HS-5 (cell line): Measurements from ENCODE around the gene SDR42E2.
"Not testable (repeated sequence)": the region's sequence is repeated elsewhere in the genome, so short reads cannot be mapped to it uniquely, and the experiment has no call there.

Experiments
- DNase-seq: peaks from one replicate; pipeline ENCODE4 v3.0.0-alpha.2; 2012; ENCODE audit warnings: low read depth

SDR42E2 gene

DNA sequence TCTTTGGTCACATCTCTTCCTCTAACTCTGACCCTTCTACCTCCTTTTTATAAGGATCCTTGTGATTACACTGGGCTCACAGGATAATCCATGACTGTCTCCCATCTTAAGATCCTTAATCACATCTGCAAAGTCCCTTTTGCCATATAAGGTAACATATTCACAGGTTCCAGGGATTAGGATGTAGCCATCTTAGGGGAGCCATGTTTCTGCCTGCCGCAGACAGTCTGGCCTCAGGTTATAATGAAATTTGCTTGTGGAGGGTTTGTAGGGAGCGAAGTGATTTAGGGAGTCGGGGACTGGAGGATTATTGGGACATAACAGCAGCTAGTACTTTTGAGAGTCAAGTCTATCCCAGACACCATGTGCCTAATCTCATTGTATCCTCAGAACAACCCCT, 51.5 kb downstream of the SDR42E2 start:
- no peak for DNase-seq

DNA sequence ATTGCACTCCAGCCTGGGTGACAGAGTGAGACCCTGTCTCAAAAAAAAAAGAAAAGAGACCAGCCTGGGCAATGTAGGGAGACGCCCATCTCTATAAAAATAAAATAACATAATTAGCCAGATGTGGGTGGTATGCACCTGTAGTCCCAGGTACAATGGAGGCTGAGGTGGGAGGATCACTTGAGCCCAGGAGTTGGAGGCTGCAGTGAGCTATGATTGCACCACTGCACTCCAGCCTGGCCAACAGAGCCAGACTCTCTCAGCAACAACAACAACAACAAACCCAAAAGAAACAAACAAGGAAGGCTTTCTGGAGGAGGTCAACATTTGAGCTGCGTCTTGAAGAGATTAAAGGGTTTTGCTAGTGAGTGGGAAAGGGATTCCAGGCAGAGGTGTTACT, 52.1 kb downstream of the SDR42E2 start:
- no peak for DNase-seq

DNA sequence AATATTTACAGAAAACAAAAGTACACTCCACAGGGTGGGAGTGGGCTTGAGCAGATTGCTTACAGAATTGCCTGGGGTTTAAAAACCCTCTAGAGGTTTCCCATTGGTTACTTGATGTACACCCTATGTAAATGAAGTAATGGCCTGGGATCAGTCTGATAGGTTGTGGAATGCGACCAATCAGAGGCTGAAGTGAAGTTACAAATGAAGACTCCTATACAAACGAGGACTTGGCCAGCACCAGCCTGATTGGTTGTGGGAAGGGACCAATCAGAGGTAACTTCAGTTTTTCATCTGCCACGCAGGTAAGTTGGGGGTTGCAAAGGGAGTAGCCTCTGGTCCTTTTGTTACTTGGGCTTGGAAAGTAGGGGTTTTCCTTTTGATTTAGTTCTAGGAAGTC, 52.6 kb downstream of the SDR42E2 start:
- no peak for DNase-seq

DNA sequence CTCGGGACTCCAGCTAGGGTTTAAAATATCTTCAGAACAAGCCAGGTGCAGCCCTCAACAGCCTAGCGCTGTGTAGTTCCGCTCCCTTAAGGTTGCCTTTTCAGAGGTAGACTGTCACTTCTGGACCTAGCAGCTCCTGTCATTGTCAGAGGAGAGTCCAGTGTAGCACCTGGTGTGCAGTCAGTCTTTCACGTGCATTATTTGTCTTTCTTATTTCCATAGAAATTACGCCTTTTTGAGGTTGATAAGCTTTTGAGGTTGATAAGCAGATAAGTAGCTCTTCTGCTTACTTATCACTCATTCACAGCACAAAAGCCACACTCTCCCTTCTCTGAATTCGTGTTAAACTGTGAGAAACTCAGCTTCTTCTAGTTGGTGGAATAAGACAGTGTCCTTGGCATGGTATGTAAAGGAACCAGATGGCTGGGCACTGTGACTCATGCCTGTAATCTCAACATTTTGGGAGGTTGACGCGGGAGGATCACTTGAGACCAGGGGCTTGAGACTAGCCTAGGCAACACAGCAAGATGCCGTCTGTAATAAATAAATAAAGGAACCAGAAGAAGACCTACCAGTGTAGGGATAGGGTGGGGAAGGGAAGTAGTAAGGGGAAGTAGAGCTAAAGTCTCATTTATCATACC, 54.0 kb downstream of the SDR42E2 start:
- DNase-seq: no peak

- DNase-seq: not testable (repeated sequence)
Measured at GRCh38 chr16:22216832-22217225, 54.5 kb downstream of the SDR42E2 start.

GRCh38 chr16:22217890-22218730, 55.8 kb downstream of the SDR42E2 start:
- no peak for DNase-seq

- no peak for DNase-seq
Measured at GRCh38 chr16:22219389-22220068, 57.2 kb downstream of the SDR42E2 start.

DNA sequence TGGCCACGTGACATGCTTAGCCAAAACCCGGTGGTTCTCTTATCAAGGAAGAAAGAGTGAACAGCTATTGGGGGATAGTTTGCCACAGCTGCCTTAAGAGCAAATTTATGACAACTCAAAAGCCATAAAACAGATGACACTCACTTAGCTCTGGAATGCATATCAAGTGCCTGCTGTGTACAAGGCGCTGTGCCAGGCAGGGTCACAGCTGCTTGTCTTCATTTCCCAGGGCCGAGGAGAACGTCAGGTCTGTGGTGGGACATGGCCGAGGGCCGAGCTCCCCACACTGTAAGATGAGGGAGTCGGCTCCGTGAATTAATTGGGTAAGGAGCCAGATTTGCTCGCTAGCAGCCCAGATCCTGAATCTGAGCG, 57.7 kb downstream of the SDR42E2 start:
- DNase-seq: no peak

DNA sequence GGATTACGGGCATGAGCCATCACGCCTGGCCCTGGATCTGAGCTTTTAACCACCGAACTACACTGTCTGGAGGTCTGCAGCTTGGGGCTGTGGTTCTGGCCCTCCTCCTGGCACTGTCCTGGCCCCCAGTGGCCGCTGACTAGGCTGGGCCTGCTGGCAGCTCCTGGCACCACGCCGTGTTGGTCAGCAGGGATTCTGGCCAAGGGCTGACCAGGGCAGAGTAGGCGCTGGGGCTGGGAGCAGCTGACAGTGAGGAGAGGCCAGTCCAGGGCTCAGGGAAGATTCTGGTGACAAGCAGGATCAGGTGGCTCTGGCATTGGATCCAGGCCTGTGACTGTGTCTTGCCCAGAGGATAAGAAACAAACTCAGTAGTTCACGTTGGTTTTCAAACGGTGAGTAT, 58.4 kb downstream of the SDR42E2 start:
- DNase-seq: no peak

DNA sequence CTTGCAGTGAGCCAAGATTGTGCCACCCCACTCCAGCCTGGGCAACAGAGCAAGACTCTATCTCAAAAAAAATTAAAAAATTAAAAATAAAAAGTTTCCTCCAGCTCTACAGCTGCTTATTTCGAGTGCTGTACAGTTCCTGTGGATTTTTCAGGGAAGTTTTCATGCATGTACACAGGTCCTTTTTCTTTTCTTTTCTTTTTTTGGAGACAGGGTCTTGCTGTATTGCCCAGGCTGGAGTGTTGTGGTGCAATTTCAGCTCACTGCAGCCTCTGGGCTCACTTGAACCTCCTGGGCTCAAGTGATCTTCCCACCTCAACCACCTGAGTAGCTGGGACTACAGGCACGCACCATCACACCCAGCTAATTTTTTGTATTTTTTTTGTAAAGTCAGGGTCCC, 59.7 kb downstream of the SDR42E2 start:
- DNase-seq: no peak

GRCh38 chr16:22222998-22223397, 60.7 kb downstream of the SDR42E2 start:
- no peak for DNase-seq

- no peak for DNase-seq
Measured at GRCh38 chr16:22225060-22225459, 62.8 kb downstream of the SDR42E2 start.

GRCh38 chr16:22229889-22230288, 67.6 kb downstream of the SDR42E2 start:
- no peak for DNase-seq

GRCh38 chr16:22232277-22233036, 70.2 kb downstream of the SDR42E2 start:
- no peak for DNase-seq

DNA sequence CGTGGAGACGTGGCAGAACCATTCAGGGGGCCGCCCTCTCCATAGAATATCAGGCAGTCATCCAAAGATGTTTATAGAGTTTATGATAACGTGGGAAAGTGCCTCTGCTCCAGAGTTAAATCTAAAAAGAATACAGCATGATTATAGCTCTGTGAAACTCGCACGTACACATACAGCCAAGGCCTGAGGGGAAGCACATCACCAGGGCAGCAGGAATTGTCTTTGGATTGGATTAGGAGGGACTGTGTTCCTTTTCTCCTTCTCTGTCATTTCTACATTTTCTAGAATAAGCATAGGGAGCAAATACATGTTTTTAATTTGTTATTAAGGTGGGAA, 70.7 kb downstream of the SDR42E2 start:
- DNase-seq: no peak

DNA sequence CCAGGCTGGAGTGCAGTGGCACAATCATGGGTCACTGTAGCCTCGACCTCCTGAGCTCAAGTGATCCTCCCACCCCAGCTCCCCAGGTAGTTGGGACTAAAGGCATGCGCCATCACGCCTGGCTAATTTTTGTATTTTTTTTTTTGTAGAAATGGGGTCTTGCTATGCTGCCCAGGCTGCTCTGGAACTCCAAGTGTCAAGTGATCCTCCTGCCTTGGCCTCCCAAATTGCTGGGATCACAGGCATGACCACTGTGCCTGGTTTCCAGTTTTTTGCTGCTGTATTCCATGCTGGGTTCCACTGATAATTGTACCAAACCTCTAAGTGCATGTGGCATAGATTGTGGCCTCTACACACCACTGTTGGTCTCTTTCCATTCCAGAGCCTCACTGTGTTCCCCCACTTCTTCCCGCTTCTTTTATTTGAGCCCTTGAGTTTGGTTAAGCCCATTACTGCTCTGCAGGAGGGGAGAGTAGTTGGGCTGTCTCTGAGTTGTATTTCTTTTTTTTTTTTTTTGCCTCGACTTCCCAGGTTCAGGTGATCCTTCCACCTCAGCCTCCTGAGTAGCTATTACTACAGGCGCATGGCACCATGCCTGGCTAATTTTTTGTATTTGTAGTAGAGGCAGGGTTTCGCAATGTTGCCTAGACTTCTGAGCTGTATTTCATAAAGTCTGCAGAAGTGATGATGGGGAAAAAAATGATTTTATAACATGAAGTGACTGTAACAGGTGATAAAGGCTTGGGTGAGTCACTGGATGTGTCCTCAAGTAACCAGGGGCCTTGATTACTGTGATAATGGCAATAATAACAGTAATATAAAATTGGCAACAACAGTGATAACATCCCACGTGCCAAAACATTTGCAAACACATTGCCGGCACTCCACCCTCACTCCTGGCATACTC, 73.8 kb downstream of the SDR42E2 start:
- no peak for DNase-seq

DNA sequence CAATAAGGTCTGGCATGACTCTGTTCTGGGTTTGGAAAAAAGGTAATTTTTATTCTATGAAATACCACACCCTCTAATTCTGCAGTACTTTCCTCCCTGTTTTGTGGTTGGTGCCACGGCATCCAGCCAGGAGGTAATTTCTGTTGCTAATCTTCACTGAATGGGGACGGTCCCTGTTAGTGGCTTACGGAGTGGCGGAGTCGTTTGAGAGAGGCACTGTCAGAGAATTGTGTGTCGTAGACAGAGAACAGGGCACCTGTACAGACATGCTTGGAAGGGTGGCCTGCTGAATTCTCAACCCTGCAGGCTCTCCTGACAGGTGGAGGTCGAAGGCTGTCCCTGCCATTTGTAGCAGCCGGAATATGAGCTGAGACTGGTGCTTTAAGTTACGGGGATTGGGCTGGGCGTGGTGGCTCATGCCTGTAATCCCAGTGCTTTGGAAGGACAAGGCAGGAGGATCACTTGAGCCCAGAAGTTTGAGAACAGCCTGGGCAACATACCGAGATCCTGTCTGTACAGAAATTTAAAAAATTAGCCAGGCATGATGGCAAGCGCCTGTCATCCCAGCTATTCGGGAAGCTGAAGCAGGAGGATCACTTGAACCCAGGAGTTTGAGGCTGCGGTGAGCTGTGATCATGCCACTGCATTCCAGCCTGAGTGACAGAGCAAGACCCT, 77.0 kb downstream of the SDR42E2 start:
- DNase-seq: no peak

DNA sequence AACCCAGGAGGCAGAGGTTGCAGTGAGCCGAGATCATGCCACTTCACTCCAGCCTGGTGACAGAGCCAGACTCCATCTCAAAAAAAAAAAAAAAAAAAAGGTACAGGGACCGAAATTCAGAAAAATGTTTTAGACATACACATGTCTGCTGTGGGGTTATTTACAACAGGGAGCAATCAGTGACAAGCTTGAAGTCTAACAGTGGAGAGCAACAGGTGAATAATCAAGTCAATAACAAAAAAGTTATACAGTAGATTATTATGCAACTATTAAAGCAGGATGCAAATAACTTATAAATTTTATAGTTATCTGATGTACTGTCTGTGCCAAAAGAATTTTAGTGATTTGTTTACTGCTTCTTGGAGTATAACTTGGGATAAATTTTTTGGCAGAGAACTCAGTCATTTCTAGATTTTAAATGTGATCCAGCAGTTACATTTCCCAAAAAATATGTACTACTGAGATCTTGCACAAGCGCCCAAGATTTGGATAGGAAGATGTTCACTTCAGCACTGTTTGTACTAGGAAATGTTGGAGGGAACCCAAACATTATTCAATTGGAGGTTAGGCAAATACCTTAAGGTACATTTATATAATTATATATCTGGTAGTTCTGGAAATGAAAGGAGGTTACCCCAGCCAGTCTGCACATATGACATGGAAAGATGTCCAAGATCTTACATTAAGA, 77.9 kb downstream of the SDR42E2 start:
- DNase-seq: no peak
